ENCODE results near the gene WT1.

The WT1 gene

DNA sequence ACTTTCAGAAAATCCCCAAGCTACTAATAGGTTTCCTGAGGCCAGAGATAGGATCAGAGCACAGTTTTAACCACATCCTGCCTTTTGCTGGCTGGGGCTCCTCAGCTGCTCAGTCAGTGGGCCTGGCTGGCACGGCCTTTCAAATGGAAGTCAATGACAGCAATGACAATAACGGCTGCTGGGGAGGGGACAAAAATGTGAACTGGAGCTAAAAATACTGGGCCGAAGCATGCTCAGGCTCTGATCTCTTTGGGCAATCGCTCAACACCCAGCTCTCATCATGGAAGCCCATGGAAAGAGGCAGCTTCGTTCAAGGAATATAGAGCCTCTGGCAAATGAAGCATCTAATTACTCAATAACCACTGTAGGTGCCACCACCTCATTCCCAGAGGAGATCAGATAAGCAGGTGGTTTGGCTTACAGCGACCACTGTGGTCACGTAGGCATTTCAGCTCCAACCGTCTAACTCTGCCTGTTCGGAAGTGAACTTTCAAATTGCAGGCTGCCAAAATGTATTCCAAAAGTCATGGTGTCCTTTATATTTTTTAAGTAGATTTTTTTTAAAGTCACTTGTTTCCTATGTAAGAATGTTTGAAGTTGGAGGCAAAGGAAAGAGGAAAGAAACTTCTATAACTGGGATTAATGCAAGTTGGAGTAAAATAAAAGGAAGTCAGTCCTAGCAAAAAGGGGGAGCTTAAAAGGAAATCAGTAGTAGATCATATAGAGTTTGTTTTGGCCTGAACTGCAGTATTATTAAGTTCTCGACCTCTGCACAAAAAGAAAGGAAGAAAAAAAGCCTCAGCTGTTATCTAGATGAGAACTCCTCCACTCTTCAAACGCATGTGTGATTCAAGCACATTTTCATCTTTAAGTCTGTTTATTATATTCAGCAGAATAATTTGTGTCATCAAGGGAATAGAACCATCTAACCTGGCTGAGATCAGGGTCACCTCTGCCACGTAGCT is 14.1 kb downstream of the WT1 start:
- no peak for DNase-seq

DNA sequence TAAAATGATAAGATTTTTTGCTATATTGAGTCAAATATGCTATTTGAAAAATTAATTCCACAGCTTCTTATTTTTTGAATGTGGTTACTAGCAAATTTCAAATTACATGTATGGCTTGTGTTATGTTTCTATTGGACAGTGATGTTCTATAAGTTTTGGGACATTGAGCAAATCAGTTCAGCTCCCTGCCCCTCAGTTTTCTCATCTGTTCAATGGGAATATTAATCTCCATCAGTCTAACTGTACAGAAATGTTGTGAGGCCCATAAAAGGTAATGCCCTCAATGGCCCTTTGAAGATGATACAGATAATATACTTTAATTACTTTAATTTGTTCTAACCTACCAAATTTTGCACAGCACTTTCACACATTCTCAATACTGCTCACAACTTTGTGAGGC is 15.2 kb downstream of the WT1 start:
- no peak for DNase-seq

DNA sequence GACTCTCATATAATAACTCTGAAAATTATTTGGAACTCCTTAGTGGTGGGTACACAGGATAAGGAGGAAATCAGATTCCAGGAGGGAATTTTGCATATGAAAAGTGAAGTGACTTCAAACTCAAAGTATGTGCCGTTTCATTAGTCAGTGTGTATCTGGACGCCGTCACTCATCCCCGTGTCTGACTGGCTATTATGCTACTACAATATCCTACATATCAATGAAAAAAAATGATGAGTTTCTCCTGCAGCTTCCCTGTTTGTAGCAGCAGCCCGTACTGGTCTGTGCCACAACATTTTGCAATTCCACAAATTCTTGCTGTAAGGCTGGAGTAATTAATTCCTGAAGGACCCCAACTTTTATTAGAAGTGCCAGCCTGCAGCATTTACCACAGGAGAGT is 16.5 kb downstream of the WT1 start:
- DNase-seq: no peak

DNA sequence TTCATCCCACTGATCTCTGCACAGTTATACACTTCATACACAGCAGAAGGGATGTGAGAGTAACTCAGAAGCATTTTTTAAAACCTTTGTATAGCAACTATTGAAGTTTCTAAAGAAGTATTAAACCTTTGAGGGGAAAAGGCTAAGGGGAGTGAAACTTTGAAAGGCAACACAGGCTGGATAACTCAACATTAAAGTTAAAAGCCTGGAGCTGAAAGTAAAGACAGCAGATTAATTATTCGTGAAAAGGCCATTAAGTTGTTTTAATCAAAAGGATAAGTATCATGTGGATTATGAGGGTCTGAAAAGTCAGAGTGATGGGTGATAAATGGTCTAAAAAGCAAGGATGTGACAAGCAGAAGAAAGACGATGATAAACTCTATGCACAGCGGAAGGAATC is 17.5 kb downstream of the WT1 start:
- no peak for DNase-seq

DNA sequence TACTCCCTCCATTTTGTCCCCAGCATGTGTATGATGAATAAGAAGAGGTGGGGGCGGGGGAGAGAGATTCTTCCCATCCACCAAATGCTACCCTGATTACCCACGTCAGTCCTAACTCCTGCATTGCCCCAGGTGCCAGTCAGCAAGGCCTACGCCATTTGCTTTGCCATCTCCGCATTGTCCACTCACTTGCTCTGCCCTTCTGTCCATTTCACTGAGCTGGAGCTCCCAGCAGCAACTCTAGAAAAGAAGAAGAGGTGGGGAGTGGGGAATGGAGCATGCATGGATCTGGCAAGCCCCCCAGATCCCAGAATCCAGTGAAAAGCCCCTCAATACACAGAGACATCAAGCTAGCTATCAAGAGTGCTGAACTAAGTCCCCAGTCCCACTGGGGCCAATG is 19.0 kb downstream of the WT1 start:
- DNase-seq: no peak

DNA sequence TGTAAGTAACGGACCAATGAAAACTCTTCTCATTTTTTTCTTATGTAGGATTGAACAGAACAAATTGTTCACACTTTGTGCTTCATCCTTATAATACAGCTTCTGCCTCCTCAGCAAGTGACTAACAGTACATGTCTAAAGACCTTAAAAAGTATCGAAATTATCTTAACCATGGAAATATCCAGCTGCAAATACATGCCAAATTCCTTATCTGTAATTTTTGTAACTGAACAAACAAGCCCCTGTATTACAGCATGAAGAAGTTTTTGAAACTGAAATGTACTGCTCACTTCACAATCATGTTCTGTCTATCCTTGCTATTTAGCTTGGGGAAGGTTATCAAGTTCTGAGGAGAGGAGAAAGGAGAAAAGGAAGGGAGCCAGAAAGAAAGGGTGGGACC is 20.4 kb downstream of the WT1 start:
- DNase-seq: no peak

DNA sequence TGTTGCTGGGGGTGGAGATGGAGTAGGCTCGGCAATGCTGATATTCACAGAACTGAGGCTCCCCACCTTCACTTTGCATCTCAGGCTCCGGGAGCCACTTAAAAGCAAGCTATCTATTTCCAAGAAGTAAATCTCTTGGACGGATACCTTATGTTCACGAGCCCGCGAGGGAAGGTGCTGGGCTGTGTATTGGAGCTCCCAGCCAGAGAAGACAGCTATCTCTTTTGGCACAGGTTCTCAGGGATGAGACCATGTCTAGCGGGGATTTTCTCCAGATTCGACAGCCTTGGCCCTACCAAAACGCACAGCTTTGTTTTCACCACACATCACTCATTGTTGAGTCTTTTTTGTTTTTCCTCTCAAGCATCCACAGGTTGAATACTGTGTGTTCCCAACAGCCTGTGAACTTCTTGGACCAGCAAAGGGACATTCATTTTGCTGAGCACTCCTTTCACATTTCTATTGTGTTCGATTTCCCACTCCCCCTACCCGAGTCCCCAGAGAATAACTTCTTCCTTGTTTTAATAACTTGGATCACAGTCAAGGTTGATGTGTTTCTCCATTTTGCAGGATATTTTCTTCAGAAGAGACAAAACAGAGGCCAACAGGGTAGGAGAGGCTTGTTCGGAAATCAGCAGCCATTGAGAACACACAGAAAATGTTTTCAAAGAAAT is 23.3 kb downstream of the WT1 start:
- DNase-seq: no peak

DNA sequence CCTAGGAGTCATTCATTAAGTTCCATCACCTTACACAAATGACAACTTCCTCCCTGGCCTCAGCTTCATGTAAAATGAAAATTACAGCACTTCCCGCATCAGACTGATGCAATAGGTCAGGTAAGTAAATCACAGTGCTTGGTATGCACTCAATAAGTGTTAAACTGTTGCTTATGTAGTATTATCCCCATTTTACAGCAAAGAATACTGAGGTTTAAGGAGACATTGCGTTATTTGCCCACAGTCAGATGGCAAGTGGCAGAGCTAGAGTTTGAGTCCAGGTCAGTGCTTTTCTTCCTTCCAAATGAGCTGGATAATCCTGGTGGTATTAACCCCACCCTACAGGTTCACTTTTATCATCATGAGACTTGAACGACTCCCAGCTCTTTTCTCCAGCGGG is 29.7 kb downstream of the WT1 start:
- DNase-seq: no peak

DNA sequence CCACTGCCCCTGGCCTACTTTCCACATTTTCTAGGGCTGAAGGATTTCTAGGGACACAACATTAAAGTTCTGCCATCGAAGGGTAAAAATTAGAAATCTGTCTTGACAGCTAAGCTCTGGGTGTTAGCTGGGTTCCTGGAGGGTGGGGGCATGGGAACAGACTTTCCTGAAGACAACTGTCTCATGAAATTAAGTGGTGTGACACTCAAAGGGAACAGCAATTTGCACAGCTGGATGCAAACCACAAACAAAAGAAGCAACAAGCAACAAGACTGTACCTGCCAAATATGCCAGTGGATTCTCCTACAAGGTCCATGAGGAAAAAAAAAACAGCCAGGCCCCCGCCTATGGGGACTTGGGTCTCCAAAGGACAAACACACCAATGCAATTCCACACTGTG is 32.5 kb downstream of the WT1 start:
- no peak for DNase-seq

DNA sequence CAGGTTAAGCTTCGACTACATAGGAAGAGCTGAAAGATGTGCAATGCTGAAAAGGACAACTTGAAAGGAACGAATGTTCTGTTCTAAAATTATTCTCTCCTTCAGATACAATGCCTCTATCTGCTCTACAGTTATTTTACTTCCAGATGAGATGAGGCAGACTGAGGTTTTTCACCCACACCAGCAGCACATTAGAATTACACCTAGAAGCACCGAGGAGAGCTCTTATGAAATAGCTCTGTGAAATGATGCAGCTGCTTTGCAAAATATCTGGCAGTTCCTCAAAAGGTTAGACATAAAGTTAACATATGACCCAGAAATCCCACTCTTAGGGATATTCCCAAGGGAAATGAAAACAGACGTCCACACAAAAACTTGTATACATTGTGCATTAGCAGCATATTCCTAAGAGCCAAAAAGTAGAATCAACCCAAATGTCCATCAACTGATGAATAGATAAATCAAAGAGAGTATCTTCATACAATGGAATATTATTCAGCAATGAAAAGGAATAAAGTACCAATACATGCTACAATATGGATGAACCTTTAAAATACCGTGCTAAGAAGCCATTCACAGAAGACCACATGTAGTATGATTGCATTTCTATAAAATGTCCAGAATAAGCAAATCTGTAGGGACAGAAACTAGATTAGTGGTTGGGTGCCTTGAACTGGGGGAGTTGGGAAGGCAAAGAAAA is 34.5 kb downstream of the WT1 start:
- no peak for DNase-seq

DNA sequence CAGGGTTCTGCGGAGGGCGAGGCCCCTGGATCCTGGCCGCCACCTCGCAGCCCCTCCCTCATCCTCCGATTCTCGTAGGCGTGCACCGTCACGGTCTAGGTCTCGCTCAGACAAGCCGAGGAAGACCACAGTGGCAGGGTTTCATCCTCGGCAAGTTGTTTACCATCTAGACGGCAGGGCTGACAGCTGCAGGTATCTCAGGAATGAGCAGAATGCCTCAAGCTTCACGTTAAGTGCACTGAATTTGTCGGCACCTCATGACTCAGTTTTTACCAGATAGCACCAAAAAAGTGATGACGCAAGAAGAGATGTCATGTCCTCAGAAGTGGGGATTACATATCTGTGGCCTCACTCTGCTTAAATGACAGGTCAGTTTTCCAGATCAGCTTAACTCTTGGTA is 35.1 kb downstream of the WT1 start:
- no peak for DNase-seq

DNA sequence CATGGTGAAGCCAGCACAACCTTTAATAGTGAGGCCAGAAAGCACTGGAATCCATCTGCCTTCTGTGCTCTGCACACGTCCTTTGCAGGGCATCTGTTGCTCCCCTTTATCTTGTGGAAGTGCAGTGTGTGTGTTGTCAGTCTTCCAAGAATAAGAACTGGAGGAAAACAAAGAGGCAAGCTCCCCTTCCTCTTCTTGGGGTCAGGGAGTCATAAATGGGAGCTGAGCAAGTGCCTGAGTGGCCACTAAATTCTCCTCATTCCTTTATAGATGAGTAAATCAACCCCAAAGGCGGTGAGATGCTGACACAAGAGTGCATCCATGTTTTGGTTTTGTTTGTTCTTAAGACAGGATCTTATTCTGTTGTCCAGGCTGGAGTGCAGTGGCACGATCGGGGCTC is 38.3 kb downstream of the WT1 start:
- DNase-seq: no peak

DNA sequence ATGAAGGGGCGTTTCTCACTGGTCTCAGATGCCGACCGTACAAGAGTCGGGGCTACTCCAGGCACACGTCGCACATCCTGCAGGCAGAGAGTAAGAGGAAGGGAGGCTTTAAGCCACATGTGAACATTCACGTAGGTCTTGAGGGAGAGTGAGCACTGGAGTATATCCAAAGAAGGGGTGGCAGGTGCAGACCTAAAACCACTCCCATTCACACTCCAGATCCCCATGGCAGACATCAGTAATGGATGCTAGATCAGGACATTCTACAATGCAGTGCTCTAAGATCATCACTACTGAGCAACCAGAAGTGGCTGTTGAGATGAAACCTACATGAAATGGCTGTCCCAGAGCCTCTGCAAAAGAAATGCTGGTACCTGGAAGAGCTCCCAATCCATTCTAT is 39.0 kb downstream of the WT1 start:
- no peak for DNase-seq

DNA sequence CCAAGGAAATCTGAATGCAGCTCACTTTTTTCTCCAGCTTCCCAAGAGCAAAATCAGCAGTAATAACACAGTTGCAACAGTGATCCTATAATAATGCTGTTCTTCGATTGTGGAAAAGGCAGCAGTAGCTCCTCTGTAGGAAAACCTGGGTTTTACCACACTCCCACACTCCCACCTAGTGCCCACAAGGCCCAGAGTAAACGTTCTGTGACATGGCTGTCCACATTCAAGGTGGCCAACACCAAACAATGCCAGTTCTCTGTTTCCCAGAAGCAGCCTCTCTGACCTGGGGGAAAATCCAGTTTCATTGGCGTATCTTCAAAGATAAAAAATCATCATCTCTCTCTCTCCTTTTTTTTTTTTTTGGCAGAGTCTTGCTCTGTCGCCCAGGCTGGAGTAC is 40.2 kb downstream of the WT1 start:
- DNase-seq: no peak

DNA sequence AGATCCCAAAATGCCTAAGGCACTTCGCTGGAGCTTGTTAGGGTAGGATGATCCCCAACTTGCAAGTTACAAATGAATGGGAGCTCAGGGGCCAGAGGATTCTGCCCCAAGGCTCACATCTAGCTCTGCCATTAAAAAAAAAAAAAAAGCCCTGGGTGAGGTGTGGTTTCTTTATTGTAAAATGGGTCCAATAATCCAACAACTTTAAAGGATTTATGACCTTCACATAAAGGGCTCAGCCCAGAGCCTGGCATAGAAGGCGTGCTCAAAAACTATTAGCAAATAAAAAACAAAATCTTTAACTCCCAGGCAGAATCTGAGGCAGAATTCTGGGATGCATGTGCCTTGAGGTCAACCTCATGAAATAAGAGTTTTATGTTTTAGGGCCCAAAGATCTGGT is 42.5 kb downstream of the WT1 start:
- no peak for DNase-seq

DNA sequence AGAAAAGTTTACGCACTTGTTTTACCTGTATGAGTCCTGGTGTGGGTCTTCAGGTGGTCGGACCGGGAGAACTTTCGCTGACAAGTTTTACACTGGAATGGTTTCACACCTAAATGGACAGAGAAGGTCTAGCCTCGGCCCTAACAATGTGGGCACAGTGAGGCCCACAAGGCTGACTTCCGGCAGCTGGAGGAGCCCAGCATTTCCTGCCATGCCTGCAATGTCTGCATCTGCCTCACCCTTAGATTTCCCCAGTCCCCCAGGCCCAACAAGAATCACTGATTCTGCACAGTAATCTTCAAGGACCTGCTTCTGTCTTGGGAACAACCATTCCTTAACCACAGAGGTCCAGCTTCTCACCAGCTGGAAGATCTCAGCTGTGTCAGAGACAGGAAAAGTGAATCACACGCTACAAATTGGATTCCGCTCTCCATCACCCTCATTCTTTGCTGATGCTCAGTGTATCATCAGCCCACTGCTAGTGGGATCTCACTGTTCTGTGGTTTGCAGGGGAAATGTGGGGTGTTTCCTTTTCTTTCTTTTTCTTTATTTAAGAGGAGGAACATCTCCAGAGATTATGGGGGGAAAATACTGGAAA is 43.3 kb downstream of the WT1 start:
- DNase-seq: no peak

DNA sequence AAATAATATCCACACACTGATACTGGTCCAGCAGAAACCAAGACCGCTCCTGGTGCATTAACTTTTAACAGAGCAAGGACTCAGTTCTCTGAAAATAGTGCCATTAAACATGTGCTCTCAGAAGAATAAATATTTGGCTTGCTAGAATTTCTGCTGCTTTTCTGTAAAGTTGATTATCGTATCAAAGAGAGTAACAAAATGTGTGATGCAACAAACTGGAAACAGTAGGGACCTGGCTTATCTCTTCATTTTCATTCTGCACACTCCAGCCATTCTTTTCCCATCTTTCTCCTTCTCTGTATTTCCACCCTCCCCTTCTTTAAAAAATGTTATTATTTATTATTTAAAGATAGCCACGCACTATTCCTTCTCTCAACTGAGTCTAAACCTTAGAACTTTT is 43.9 kb downstream of the WT1 start:
- DNase-seq: no peak

DNA sequence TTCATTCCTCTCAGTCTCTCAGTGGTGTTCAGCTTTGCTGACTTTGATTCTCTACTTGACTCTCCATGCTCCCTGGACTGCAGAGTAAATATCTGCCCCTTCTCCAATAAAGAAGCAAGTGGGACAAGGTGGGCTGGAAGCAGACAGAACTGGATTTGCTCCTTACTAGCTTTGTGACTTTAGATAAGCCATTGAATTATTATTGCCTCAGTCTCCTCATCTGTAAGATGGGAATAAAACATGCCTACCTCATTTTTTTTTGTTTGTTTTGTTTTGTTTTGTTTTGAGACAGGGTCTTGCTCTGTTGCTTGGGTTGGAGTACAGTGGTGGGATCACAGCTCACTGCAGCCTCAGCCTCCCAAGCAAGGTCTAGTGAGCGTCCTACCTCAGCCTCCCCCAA is 44.6 kb downstream of the WT1 start:
- DNase-seq: no peak

DNA sequence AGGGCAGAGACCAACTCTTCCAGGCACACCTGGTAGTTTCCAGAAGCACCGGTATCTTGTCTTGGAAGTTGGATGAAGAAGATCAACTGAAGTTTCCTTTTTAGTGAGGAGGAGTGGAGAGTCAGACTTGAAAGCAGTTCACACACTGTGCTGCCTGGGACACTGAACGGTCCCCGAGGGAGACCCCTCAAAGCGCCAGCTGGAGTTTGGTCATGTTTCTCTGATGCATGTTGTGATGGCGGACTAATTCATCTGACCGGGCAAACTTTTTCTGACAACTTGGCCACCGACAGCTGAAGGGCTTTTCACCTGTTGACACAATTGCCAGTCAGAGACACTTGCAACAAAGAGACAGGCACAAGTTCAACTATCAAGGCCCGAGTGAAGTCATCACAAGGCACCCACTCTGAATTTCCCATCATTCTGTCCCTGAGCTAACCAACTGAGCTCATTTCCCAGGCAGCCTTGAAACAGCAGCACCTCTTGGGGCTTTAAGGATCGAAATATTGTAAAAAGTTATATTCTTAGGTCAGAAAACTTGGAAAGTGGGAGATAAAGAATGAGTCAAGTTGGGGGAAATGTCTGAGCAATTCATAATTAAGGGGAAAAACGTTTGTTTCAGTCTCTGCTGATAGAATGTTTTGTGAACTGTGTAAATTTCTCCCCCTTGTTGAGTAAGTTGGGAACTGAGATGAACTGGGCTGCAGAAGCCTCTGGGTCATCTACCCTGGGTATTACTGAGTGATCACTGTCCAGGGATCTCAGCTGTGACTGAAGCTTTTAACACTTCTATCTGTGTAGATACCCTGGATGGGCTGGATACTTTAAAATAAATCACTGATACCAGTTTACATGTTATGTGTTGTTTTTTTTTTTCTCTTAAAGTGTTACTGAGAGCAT is 46.2 kb downstream of the WT1 start:
- no peak for DNase-seq

DNA sequence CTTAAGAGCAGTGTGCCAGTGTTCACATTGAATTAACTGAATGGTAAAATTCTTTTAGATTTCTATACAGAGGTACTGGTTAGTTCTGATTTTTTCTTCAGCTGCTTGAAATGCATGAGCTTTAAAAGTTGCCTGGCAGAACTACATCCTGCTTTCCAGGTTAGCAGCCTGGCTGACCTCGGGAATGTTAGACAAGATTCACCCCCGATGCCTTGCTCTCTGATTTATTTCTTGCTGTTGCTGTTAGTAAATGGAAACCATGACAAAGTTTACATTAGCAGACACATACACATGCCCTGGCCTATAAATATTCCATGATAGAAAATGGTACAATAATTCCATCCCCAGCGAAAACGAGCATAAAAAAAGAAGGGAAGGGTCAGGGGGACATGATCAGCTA is 47.0 kb downstream of the WT1 start:
- no peak for DNase-seq

DNA sequence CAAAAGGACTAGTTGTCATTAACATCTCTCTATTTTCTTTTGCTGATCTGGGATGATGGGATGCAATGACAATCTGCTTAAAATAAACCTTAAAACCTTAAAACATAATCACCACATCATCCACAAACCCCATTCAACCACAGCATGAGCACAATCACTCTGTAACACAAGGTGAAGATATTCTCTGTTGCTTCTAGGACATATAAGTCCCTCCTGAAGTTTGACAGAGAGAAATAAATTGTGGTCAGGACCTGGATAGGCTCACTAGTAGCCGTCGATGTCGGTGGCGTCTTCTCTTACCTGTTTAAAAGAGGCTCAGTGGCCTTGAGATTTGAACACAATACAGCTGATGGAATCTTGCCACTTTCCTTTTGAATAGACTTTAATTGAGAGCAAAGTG is 47.9 kb downstream of the WT1 start:
- DNase-seq: no peak

DNA sequence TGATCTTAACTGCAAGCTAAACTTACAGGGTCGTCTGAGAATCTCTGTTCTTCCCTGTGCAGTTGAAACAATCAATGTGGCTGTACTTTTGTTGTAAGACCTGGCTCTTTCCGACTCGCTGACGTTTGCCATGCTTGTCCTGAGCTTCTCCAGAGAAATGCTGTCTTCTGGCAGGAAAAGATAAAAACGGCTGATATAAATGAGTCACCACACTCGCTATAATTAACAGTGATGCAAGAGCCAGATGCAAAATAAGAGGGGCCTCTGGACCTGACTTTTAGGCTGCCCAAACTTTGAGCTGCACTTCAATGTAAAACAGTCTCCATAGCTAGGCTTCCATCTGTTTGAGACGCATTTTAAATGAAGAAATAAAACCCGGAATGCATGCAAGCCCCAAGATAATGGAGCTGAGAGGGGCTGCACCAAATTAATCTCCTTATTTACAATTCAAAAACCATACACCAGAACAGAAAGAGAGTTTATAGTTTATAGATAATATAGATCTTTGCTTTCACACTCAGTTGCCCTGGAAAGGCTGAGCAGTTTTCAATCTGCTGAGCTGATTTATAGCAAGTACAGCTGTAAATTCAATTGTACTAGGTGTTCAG is 48.5 kb downstream of the WT1 start:
- DNase-seq: no peak

Data from activated CD8-positive, alpha-beta memory T cell treated with anti-CD3 and anti-CD28 coated beads, Interleukin-2, amount 50 U/mL, for 4 hours (primary cell).